ENCODE data around the gene TAS2R10.

DNA sequence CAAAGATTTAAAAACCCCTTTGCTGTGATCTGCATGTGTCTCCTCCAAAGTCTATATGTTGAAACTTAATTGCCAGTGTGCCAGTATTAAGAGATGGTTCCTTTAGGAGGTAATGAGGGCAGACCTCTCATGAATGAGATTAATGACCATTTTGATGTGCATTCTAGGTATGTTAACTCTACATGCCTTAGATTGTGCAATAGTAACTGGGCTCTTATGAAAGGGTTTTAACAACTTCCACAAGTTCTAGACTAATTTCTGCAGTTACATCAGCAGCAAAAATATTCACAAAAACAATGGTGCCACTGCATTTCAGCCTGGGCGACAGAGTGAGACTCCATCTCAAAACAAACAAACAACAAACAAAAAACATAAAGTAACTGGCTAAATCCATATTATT, 3.8 kb upstream of the TAS2R10 start:
- TF ChIP-seq, protein P1, sequence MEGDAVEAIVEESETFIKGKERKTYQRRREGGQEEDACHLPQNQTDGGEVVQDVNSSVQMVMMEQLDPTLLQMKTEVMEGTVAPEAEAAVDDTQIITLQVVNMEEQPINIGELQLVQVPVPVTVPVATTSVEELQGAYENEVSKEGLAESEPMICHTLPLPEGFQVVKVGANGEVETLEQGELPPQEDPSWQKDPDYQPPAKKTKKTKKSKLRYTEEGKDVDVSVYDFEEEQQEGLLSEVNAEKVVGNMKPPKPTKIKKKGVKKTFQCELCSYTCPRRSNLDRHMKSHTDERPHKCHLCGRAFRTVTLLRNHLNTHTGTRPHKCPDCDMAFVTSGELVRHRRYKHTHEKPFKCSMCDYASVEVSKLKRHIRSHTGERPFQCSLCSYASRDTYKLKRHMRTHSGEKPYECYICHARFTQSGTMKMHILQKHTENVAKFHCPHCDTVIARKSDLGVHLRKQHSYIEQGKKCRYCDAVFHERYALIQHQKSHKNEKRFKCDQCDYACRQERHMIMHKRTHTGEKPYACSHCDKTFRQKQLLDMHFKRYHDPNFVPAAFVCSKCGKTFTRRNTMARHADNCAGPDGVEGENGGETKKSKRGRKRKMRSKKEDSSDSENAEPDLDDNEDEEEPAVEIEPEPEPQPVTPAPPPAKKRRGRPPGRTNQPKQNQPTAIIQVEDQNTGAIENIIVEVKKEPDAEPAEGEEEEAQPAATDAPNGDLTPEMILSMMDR (conservative IDR thresholded peaks at IDR 0.05; ENCODE audit: low read depth, low read length): no peak
- TF ChIP-seq EZH2 (IDR thresholded peaks at IDR 0.05; ENCODE audit: borderline replicate concordance, low read depth, low read length, poor library complexity, severe bottlenecking): no peak
